ENCODE results near the gene PRAC2. TPM values are rescaled to one million over a fixed set of nuclear protein-coding genes. Genes with fewer than 3 reads are reported as not detected.

Gene PRAC2
- total and polyA plus RNA-seq, 12 donors = not detected

GRCh38 chr17:48767263-48767774, 44.3 kb downstream of the PRAC2 start:
- TF ChIP-seq CTCF (IDR thresholded peaks at IDR 0.05) = no peak
- Histone ChIP-seq H3K4me1 (no peaks in the 10 kb centered on the region), H3K27me3 (peaks cover 0 to 81% (median 63%) of the 10 kb centered on the region in 7 donors), H3K4me3 (no peak overlapping the region), H3K27ac (no peak overlapping the region), H3K36me3 (no peaks in the 10 kb centered on the region), H3K9me3 (no peaks in the 10 kb centered on the region)
- ATAC-seq = no peak
- DNase-seq = no peak
- 70 to 79% methylated on average over 4 of the region's 4 CpGs for WGBS, 2 donors
- intact Hi-C loops (cut with DNase I) = no loop called here

GRCh38 chr17:48769009-48769675, 46.2 kb downstream of the PRAC2 start:
- ATAC-seq (no peak), DNase-seq (no peak)
- H3K9me3 ChIP-seq = no peaks in the 10 kb centered on the region
- TF ChIP-seq CTCF (IDR thresholded peaks at IDR 0.05) = no peak
- no peaks in the 10 kb centered on the region for H3K36me3 ChIP-seq
- intact Hi-C loops (cut with DNase I) = no loop called here
- no peak overlapping the region for H3K4me3 ChIP-seq
- peaks cover 0 to 72% (median 56%) of the 10 kb centered on the region in 7 donors for H3K27me3 ChIP-seq
- 82 to 85% methylated on average over 5 of the region's 5 CpGs for WGBS, 2 donors
- no peak overlapping the region for H3K27ac ChIP-seq
- H3K4me1 ChIP-seq = no peaks in the 10 kb centered on the region

DNA sequence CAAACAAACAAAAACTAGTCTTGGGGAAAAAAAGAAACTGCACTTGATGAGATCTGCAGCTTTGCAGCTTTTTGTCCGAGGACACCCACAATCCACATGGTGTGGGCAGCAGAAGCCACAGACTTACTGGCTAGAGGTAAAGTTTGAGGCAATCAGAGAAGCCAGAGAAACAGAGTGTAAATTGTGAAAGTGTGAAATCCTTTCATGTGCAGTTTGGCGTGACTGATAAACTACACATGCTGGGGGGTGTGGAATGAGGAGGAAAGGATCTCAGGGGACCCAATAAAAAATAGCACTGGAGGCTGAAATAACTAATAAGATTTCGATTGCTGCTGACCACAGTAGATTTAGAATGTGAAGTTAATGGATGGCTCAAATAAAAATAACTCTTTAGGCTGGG, 48.0 kb downstream of the PRAC2 start:
- Histone ChIP-seq H3K4me1 (no peaks in the 10 kb centered on the region), H3K4me3 (no peak overlapping the region), H3K27ac (no peak overlapping the region), H3K27me3 (peaks cover 0 to 72% (median 48%) of the 10 kb centered on the region in 7 donors), H3K36me3 (no peaks in the 10 kb centered on the region), H3K9me3 (peaks cover 0 to 8% (median 0%) of the 10 kb centered on the region in 11 donors)
- intact Hi-C loops (cut with DNase I) = no loop called here
- no peak for DNase-seq
- WGBS, 2 donors = 53 to 54% methylated on average over 3 of the region's 3 CpGs
- no peak for ATAC-seq
- TF ChIP-seq CTCF (IDR thresholded peaks at IDR 0.05) = no peak

DNA sequence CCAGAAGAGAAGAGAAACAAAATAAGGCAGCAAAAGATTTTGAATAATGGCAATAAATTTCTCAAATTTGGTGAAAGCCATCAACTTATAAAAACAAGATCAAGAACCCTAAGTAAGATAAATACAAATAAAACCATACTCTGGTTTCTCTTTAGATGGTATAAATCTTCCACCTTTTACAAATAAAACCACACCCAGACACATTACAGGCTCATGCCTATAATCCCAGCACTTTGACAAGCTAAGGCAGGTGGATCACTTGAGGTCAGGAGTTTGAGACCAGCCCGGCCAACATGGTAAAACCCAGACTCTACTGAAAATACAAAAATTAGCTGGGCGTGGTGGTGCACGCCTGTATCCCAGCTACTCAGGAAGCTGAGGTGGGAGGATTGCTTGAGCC, 50.3 kb downstream of the PRAC2 start:
- H3K27ac ChIP-seq = no peak overlapping the region
- H3K27me3 ChIP-seq = peaks cover 0 to 77% (median 48%) of the 10 kb centered on the region in 7 donors
- WGBS, 2 donors = 90 to 91% methylated on average over 3 of the region's 3 CpGs

More for the DNA sequence above, 50.3 kb downstream of the PRAC2 start:
- ATAC-seq (no peak), DNase-seq (no peak)
- intact Hi-C loops (cut with DNase I) = no loop called here
- Histone ChIP-seq H3K9me3 (peaks cover 0 to 13% (median 0%) of the 10 kb centered on the region in 11 donors), H3K4me3 (no peak overlapping the region), H3K36me3 (no peaks in the 10 kb centered on the region), H3K4me1 (no peaks in the 10 kb centered on the region)
- TF ChIP-seq CTCF (IDR thresholded peaks at IDR 0.05) = no peak

Small RNA genes within 50 kb of the gene (microRNA-seq; reads per million reads assigned to microRNA genes)
- 0 reads per million in 2 donors for gene MIR3185

Other genes with a start within 250 kb of the PRAC2 start
- not detected for gene HOXB1, start 192.2 kb upstream of the PRAC2 start, total RNA-seq
- gene HOXB1, start 192.2 kb upstream of the PRAC2 start, polyA plus RNA-seq = not detected
- 1 to 10 TPM in 8 of 10 donors, under 1 TPM in 2; 0.47 to 7.9 (median 2.0) TPM for gene HOXB2, start 178.1 kb upstream of the PRAC2 start, total RNA-seq
- gene HOXB2, start 178.1 kb upstream of the PRAC2 start, polyA plus RNA-seq = 1 to 10 TPM; 4.5 to 7.8 TPM
- gene HOXB4, start 144.8 kb upstream of the PRAC2 start, total RNA-seq = 1 to 10 TPM in 1 of 10 donors, under 1 TPM in 8, not detected in 1; 0.14 to 1.6 (median 0.29) TPM
- gene HOXB4, start 144.8 kb upstream of the PRAC2 start, polyA plus RNA-seq = 1 to 10 TPM in 1 of 2 donors, under 1 TPM in 1; 0.90 to 1.4 TPM
- 1 to 10 TPM in 5 of 10 donors, under 1 TPM in 5; 0.24 to 3.9 (median 0.97) TPM for gene HOXB3, start 132.9 kb upstream of the PRAC2 start, total RNA-seq
- gene HOXB3, start 132.9 kb upstream of the PRAC2 start, polyA plus RNA-seq = 1 to 10 TPM; 1.3 to 5.9 TPM
- under 1 TPM in 1 of 10 donors, not detected in 9; 0.18 TPM for gene HOXB5, start 129.4 kb upstream of the PRAC2 start, total RNA-seq
- under 1 TPM; 0.06 to 0.15 TPM for gene HOXB5, start 129.4 kb upstream of the PRAC2 start, polyA plus RNA-seq
- gene HOXB6, start 118.2 kb upstream of the PRAC2 start, total RNA-seq = 1 to 10 TPM in 1 of 10 donors, under 1 TPM in 7, not detected in 2; 0.14 to 1.2 (median 0.33) TPM
- under 1 TPM; 0.88 to 0.96 TPM for gene HOXB6, start 118.2 kb upstream of the PRAC2 start, polyA plus RNA-seq
- gene HOXB7, start 112.2 kb upstream of the PRAC2 start, total RNA-seq = under 1 TPM in 4 of 10 donors, not detected in 6; 0.25 to 0.62 (median 0.45) TPM
- gene HOXB7, start 112.2 kb upstream of the PRAC2 start, polyA plus RNA-seq = under 1 TPM; 0.13 to 0.29 TPM
- gene HOXB8, start 107.9 kb upstream of the PRAC2 start, total RNA-seq = under 1 TPM in 1 of 10 donors, not detected in 9; 0.55 TPM
- not detected for gene HOXB8, start 107.9 kb upstream of the PRAC2 start, polyA plus RNA-seq
- gene HOXB9, start 96.8 kb upstream of the PRAC2 start, total RNA-seq = not detected
- gene HOXB9, start 96.8 kb upstream of the PRAC2 start, polyA plus RNA-seq = not detected
- gene PRAC1, start 667 bp upstream of the PRAC2 start, total RNA-seq = not detected
- gene PRAC1, start 667 bp upstream of the PRAC2 start, polyA plus RNA-seq = not detected
- gene HOXB13, start 5.6 kb downstream of the PRAC2 start, total RNA-seq = not detected
- not detected for gene HOXB13, start 5.6 kb downstream of the PRAC2 start, polyA plus RNA-seq
- under 1 TPM in 2 of 10 donors, not detected in 8; 0.08 to 0.33 TPM for gene TTLL6, start 94.0 kb downstream of the PRAC2 start, total RNA-seq
- under 1 TPM; 0.06 to 0.73 TPM for gene TTLL6, start 94.0 kb downstream of the PRAC2 start, polyA plus RNA-seq
- gene CALCOCO2, start 107.8 kb downstream of the PRAC2 start, total RNA-seq = 100 to 1,000 TPM; 196 to 412 (median 275) TPM
- 100 to 1,000 TPM in 1 of 2 donors, 10 to 100 TPM in 1; 79.7 to 164 TPM for gene CALCOCO2, start 107.8 kb downstream of the PRAC2 start, polyA plus RNA-seq
- gene ATP5MC1, start 169.6 kb downstream of the PRAC2 start, total RNA-seq = 100 to 1,000 TPM; 299 to 556 (median 416) TPM
- gene ATP5MC1, start 169.6 kb downstream of the PRAC2 start, polyA plus RNA-seq = 100 to 1,000 TPM; 775 to 951 TPM
- gene UBE2Z, start 185.2 kb downstream of the PRAC2 start, total RNA-seq = 10 to 100 TPM; 31.4 to 47.5 (median 38.8) TPM
- gene UBE2Z, start 185.2 kb downstream of the PRAC2 start, polyA plus RNA-seq = 10 to 100 TPM; 15.5 to 36.2 TPM
- 100 to 1,000 TPM in 6 of 10 donors, 10 to 100 TPM in 4; 90.0 to 111 (median 104) TPM for gene SNF8, start 221.7 kb downstream of the PRAC2 start, total RNA-seq
- gene SNF8, start 221.7 kb downstream of the PRAC2 start, polyA plus RNA-seq = 100 to 1,000 TPM; 176 to 196 TPM
- gene GIP, start 245.4 kb downstream of the PRAC2 start, total RNA-seq = not detected
- not detected for gene GIP, start 245.4 kb downstream of the PRAC2 start, polyA plus RNA-seq

Data from heart right ventricle (tissue), 16 donors.